UCSD-AML1 (cell line): ENCODE measurements around the gene PPEF2.

ENCODE experiments used
- DNase-seq: peaks from one replicate; lab custom pipeline; 2025; ENCODE audit not compliant: unreplicated experiment; lab: John Stamatoyannopoulos, UW

The PPEF2 gene

DNA sequence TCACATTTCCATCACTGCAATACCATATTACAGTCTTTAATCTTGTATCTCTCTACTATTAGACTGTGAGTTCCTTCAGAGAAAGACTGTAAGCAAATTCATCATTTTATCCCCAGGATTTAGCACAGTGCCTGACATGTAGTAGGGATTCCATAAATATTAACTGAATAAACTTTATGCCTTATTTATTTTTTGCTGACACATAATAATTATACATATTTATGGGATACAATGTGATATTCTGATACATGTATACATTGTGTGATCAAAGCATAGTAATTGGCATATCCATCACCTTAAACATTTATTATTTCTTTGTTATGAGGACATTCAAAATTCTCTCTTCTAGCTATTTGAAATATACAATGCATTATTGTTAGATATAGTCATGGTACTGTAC, 3.7 kb downstream of the PPEF2 start:
- no peak for DNase-seq

DNA sequence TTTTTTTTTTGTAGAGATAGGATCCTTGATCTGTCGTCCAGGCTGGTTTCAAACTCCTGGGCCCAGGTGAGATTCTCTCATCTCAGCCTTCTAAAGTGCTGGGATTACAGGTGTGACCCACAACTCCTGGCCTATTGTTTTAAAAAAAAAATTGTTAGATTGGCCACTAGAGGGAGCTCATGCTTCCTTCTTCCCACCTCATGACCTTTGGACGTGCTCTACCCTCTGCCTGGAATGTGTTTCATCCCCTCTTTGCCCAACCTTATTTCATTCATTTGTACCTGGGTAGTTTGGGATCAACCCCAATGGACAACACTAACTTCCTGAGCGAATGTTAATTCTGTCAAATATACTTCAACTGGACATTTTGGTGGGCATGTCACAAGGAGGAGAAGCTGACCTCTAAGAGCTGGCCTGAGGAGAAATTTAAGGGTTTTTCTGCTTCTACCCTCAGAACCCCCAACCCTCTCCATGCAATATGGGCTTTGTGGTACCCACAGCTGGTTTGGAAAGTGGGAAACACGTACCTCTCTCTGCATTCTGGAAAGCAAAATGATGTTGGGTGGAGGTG, 6.4 kb downstream of the PPEF2 start:
- DNase-seq: no peak

DNA sequence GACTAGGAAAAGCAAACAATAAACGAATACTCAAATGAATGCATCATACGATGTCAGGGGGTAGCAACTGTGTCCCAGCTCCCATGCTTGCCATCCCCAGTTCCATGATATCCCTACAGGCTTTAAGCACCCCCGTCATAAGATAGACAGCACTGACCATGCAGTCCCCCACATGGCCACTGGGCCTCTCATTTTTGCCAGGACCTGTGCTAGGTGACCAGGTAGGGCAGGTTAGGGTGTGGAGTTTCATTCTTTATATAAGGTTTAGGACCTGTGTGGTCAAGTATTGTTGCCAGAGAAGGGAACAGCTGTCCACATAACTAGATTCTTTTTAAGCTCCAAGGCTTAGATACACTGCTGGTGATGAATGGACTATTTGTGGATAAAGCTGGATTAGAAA, 9.7 kb downstream of the PPEF2 start:
- no peak for DNase-seq

DNA sequence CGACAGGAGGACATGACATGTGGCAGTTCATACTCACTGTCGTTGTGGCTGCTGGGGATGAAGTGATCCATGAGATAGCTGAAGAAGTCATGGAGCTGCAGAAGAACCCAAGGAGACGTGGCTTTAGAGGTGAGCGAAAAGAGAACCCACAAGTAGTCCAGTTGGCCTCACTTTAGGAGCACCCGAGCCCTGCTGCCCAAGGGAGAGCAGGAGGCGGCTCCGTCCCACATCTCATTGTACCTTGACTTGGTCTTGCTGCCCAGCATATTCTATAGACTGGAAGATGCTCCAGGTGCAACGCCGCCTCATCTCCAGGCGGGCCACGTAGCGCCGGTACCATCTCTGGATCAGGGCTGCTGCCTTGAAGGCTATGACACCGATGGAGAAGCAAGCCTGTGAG, 10.6 kb downstream of the PPEF2 start:
- no peak for DNase-seq

DNA sequence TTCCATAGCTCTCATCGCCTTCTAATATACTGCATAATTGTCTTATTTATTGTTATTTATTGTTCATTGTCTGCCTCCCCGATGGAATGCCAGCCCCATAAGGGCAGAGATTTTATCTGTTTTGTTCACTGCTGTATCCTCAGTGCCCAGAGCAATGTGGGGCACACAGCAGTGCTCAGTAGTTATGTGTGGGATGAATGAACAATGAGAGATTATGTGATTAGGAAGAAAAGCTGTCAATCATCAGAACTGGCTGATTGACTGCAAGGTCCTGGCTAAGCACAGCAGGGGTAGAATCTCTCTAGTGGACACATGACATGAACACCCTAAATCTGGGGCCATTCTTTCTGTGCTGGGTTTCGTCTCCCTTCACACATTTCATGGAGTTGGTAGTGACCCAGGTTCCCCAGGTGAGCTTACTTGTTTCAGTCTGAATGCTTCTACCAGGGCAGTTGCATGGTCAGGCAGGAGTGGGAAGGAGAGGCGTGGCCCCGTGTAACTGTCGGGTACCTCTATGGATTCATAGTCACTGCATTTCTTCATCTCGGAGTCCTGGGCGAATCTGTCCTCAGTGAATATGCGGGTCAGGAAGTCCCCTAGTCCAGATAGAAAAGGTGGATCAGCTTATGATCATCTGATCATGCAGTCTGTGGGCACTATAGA, 12.6 kb downstream of the PPEF2 start:
- DNase-seq: no peak

DNA sequence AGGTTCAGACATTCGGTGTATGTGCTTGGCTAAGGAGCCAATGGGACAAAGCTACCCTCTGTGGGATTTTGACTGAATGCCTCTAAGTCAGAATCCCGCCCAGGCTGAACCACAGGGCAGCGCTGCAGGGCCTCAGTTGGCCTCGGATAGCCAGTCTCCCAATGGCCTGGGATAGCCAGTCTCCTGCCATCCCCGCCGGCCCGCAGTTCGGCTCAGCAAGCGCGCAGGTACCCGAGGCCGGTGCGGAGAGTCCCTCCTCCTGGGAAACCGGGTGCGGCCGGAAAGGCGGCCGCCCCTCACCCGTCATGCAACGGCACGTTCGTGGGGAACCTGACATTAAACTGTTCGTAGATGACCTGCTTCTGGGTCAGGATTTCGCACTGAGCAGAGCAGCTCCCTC, 16.1 kb downstream of the PPEF2 start:
- no peak for DNase-seq

DNA sequence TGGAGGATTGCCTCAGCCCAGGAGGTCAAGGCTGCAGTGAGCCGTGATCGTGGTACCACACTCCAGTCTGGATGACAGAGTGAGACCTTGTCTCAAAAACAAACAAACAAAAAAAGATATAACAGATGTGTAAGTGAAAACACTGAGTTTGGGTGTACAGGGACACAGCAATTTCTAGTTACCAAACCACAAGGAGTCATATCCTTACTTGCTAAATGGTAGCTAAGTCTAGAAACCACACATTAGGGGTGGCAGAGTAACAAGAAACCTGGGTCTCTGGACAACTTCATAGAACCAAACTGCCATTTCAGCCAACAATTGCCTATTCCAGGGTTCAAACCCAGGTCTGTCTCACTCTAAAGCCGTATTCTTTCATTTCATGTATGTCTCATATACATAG, 20.8 kb downstream of the PPEF2 start:
- DNase-seq: no peak

DNA sequence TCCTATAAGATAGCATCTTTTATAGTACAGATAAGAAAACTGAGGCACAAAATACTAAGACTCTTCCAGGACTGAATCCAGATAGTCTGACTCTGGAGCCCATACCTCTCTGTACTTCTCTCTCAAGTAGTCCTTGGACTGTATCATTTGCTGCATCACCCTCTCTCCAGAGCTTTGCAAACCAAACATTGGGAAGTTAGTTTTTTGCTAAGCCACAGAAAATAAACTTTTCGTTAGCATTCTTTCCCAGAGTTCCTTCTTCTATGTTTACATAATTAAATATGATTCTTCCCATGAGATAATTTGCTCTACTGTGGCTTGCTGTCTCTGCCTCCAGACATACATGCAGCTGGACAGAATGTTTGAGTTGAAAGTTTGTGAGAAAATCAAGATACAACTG, 22.0 kb downstream of the PPEF2 start:
- no peak for DNase-seq

DNA sequence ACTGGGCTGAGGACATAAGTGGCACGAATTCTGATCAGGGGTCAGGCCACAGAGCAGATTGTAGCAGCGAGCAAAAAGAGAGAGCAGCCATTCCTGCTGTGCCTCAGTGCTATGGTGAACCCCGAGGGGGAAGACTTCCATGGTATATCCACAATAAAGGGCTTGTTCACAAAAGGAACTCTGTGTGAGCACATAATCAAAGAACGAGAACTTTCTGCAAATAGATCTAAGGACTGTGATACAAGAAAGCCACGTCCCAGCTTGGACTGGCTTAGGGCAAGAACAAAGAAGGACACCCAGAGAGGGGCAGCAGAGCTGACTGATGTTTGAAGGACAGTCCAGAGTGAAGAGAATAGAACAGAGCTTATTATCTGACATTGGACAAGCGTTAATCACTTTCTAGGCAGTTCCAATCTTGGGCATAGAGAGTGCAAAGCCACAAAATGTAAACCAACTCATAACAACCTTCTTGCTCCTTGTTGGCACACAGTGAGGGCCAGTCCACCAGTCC, 24.0 kb downstream of the PPEF2 start:
- no peak for DNase-seq

DNA sequence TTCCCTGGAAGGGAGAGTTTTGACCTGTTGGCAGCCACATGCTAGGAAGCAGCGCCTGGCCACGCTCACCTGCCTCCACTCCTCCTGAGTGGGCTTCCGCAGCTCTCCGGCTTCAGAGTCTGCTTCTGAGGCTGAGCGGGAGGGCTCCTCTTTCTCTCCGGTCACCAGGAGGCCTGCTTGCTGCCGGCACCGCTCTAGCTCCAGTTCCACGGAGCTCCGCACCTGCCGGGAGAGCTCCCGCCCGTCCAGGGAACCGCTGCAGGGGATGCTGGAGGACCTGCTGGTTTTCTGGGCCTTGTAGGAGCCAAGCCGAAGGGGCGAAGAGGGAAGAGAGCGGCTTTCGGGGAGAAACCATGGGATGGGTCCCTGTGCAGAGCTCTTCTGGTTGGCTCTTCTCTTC, 26.0 kb downstream of the PPEF2 start:
- no peak for DNase-seq

DNA sequence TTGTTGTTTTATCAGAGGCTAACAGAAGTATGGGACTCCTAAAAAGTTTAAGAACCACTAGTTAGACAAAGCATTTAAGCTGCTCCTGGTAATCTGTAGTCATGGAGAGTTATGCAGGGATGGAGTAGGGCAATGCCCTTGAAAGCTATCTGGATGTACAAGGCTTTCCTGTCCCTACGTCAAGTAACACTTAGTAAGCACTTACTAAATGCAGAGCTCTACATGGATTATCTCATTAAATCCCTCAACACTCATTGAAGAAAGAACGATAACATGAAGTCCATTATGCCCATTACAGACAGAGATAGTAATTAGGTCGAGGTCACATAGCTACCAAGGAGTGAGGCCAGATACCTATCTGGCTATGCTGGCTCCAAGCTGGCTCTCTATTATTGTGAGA, 33.2 kb downstream of the PPEF2 start:
- no peak for DNase-seq

DNA sequence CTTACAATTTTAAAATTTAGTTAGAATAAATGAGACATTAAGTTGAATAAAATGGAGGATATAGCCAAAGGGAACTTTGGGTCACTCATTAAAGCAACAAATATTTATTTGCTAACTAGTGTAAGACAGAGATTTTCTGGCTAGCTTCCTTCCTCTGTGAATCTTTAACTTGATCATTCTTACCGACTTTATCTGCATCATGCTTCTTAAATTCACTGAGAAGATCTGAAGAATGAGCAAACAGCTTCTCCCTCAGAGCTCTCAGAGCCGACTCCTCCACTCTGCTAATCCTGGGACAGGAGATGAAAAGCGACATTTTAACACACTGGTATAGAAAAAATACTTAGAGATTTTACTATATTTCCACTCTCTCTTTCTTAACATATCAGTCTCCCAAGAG, 35.1 kb downstream of the PPEF2 start:
- DNase-seq: no peak

DNA sequence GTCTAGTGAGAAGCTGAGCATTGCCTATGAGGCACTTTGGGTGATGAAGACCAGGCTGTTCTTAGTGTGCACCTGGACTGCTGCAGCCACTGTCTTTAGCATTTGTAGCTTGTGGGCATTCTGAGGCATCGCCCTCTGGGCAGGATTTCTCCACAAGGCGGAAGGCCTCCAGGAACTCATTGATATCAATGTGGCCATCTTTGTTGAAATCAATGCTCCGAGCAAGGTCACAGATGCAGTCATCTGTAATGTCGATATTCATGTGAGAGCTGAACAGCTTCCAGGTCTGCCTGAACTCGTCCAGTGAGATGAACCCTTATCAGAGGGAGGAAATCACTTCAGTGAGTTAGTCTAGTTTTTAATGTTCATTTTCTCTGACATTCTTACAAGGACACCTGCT, 41.6 kb downstream of the PPEF2 start:
- no peak for DNase-seq

DNA sequence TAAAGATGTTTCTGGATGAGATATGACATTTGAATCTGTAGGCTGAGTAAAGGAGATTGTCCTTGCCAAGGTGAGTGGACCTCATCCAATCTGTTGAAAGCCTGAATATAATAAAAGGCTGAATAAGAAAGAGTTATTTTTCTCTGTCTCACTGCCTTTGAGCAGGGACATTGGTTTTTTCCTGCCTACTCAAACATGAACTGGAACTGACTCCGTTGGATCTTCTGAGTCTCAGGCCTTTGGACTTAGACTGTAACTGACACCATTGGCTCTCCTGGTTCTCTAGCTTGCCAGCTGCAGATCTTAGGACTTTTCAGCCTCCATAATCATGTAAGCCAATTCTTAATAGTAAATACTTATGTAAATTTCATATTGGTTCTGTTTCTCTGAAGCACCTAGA, 43.5 kb downstream of the PPEF2 start:
- no peak for DNase-seq

DNA sequence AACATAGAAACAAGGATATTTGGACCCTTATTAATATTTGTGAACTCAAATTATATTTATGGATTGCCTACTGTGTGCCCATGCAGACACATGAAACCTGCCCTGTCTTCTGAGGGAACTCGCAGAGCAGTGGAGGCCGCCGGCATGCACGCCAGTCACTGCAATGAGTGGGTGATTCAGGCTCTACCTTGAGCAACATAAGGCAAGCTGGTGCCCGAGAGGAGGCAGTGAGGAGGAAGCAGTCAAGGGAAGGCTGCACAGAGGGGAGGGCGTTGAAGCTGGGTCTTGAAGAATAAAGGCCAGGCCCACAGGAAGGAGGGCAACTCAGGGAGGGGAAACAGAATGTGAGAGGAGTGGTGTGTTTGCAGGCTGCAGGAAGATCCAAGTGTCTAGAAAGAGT, 52.8 kb downstream of the PPEF2 start:
- peak; percentile 60 for DNase-seq

DNA sequence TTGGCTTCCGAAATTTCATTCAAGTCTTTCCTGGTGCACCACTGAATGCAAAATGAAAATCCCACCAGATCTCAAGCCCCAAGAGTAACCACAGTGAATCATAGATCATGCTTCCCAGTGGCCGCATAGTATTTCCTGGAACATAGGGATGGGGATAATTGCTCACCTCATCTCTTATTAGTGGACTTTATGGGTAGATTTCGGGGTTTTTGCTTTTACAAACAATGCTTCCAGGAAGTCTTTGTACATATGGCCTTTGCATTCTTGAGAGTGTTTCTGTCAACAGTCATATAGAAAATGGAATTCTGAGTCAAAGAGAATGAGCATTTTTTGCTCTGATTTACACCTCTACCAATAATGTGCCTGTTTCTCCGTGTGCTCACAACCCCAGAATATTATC, 53.4 kb downstream of the PPEF2 start:
- DNase-seq: no peak

DNA sequence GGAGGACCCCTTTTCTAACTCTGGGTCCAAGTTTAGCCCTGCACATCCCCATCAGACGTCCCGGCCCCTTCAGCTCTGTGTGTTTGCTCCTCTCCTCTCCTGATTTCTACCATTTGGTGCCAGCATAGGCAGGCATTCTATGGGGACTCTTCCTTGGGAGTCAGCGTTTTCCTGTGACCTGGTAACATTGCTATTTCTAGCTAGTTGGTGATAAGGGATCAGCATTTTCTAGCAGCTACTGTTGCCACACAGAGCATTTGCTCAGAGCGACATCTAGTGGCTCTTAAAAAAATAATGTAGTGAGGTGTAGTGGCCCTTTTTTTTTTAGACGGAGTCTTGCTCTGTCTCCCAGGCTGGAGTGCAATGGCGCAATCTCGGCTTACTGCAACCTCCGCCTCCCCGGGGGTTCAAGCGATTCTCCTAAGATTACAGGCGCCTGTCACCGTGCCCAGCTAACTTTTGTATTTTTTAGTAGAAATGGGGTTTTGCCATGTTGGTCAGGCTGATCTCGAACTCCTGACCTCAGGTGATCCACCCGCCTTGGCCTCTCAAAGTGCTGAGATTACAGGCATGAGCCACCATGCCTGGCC, 54.0 kb downstream of the PPEF2 start:
- DNase-seq: peak; percentile 22

DNA sequence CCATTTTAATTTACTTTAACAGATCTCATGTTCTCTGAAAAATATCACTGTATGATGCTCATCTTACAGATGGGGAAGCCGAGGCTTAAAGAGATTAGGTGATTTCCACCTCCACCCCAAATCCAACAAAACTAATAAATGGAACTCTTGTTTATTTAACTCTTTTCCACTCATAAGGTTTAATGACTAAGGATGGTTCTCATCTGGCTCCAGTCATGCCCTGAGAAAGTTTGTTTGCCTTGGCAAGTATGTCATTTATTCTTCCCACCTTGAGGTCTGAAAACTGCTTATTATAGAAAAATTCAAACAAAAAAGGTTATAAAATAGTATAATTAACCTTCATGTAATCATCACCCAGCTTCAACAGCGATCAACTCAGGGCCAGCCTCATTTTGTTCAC, 56.3 kb downstream of the PPEF2 start:
- no peak for DNase-seq

DNA sequence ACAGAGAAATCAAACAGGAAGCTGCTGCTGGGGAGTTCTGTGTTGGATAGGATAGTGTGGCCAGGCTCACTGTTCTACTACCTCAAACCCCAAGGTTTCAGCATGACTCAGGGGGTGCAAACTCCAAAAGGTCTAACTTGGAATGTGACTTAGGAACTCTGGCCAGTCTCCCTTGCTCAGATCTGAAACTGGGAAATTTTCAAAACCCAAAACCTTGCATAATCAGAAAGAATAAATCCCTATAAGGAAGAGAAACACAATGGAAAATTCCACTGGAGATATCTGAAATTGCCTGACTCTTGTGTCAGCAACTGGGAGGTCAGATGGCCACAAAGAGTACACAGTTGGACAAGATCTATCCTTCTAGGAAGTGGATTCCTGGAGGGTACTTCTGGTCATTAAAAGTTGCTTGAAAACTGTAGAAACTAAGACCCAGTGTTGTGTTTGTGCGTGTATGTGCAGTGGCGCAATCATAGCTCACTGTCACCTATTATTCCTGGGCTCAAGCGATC, 58.0 kb downstream of the PPEF2 start:
- DNase-seq: no peak

DNA sequence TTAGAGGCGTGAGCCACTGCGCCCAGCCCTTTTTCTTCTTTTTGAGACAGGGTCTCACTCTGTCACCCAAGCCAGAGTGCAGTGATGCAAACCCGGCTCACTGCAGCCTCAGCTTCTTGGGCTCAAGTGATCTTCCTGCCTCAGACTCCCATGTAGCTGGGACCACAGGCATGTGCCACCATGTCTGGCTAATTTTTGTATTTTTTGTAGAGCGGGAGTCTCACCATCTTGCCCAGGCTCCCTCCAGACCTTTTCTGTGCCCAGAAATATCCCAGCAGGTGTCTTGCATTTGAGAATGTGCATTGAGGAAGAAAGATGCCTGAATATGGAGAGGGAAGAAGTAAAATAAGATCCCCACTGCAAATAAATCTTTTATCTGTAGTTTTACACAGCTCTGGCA, 58.7 kb downstream of the PPEF2 start:
- DNase-seq: no peak

DNA sequence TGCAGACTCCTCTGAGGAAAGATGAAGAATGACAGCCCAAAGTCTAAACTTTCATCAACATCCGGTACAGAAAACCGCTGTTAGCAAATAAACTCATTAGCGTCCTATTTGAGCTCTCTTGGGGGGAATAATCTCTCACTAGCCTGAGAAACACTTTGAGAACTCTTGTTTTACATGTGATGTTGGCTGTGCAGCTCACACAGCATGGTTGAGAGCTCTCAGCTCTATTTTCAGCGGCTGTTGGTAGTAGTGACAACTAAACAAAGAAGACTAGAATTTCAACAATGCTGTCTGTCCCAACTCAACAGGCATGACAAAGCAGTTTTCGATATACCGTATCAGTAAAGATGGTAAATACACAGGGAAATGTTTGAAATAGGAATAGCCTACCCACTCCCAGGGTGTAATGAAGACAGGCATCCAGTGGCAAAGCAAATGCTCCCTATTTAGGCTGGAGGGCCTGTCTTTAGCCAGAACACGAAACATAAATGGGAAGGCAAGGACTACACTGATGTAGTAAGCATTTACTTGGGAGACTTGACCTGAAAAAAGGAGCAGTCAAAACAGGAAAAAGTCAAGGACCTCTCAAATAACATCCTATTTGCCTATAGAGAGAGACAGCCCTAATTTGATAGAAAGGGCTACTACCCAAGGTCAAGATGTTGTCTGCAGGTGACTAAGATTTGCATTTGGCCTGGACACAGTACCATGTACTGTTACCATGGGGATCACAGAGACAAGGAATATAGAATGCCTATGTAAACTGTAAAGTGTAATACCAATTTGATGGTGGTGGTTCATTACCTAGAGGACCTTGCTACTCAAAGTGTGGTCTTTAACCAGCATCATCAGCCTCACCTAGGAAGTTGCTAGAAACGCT, 60.4 kb downstream of the PPEF2 start:
- DNase-seq: no peak

DNA sequence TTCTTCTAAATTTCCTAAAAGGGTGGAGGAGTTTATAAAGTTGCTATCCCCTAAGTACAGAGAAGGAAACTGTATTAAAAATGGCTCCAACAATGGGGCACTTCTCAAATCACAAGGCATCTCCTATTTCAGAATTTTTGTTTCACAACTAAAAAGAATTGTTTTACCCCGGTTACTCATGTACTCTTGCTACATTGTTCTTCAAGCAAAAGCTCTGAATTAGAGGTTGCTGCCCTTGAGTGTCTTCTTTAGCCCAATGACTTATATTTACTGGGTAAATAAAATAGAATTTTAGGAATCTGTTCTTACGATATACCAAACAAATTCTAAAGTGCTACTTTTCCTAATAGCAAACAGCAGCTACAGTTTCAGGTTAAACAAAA, 67.5 kb downstream of the PPEF2 start:
- DNase-seq: no peak
